Measurements from ENCODE around the gene TCF7L2.

GRCh38 chr10:113180401-113181154 lies 230.5 kb downstream of the TCF7L2 start:
- no peak for TF ChIP-seq HNRNPLL (IDR thresholded peaks at IDR 0.05; ENCODE audit: low read depth, low read length, poor library complexity, severe bottlenecking)
- TF ChIP-seq TEAD2 (tag; IDR thresholded peaks at IDR 0.05) = no peak
